RWPE2 (cell line): ENCODE measurements around the gene SHANK3.
"Not testable (repeated sequence)": the region's sequence is repeated elsewhere in the genome, so short reads cannot be mapped to it uniquely, and the experiment has no call there.

Source experiments
- ATAC-seq: fragments of 200-7000 bp; cut with Tn5 transposase; 3 replicates; pipeline ENCODE4 v1.9.1; 2021; ENCODE audit warnings: low read depth
- DNase-seq: peaks from one replicate; pipeline ENCODE4 v3.0.0-alpha.2; 2020; ENCODE audit warnings: low spot score
- H3K27ac ChIP-seq: fragments of 450-650 bp; 2 replicates; pipeline ENCODE4 v1.5.1; 2017; ENCODE audit warnings: mild to moderate bottlenecking; ENCODE audit not compliant: poor library complexity, severe bottlenecking
- H3K27me3 ChIP-seq: fragments of 250-450 bp; sonication (Bioruptor Pico); 2 replicates; pipeline ENCODE4 v1.5.1; 2021; ENCODE audit warnings: mild to moderate bottlenecking, moderate library complexity; ENCODE audit not compliant: insufficient read depth, poor library complexity, severe bottlenecking
- H3K36me3 ChIP-seq: fragments of 250-450 bp; sonication (Bioruptor Pico); 2 replicates; pipeline ENCODE4 v1.5.1; 2020; ENCODE audit warnings: low read depth, mild to moderate bottlenecking, moderate library complexity
- H3K4me1 ChIP-seq: fragments of 250-450 bp; sonication (Bioruptor Pico); 2 replicates; pipeline ENCODE4 v1.5.1; 2021; ENCODE audit warnings: mild to moderate bottlenecking, moderate library complexity; ENCODE audit not compliant: insufficient read depth, poor library complexity, severe bottlenecking
- H3K4me3 ChIP-seq: fragments of 250-450 bp; sonication (Bioruptor Pico); 2 replicates; pipeline ENCODE4 v1.5.1; 2021; ENCODE audit warnings: mild to moderate bottlenecking, moderate library complexity; ENCODE audit not compliant: severe bottlenecking
- H3K9me3 ChIP-seq: fragments of 250-450 bp; sonication (Bioruptor Pico); 2 replicates; pipeline ENCODE4 v1.5.1; 2021; ENCODE audit warnings: mild to moderate bottlenecking, moderate library complexity; ENCODE audit not compliant: severe bottlenecking
- TF ChIP-seq, protein P1 (sequence below): fragments of 450-650 bp; IDR thresholded peaks from one replicate; pipeline ENCODE4 v1.5.1; 2017; ENCODE audit warnings: mild to moderate bottlenecking, moderate library complexity; ENCODE audit not compliant: poor library complexity, severe bottlenecking

Gene SHANK3

DNA sequence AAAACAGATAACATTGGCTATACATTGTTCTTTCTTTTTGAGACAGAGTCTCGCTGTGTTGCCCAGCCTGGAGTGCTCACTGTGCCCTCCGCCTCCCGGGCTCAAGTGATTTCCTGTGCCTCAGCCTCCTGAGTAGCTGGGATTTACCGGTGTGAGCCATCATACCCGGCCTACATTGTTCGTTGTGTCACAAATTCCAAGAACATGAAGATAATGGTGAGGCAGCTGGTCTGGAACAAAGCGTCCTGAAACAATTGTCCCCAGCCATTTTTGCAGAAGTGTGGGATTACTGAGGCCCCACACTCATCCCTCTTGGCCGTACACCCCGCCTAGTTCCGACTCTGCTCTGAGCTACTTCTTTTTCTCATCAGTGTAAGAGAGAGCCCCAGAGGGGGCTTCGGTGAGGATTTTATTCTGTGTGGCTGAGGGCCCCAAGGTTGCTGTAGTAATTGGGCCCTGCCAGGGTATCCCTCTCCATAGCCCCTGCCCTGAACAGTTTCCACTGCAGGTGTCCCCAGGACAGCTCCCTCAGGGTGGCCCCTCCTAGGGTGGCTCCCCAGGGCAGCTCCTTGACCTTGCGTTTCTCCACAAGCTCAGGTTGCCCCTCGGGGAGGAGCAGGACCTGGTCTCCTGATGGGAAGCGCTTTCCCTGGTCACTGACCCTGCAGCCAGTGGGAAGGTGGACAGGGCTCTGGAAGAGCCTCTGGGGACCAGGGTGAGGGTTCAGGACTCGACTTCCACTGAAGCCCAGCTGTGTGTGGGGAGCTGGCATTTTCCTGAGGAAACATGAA, 31.6 kb upstream of the SHANK3 start:
- H3K27ac ChIP-seq: no peak overlapping the region
- ATAC-seq: no peak

DNA sequence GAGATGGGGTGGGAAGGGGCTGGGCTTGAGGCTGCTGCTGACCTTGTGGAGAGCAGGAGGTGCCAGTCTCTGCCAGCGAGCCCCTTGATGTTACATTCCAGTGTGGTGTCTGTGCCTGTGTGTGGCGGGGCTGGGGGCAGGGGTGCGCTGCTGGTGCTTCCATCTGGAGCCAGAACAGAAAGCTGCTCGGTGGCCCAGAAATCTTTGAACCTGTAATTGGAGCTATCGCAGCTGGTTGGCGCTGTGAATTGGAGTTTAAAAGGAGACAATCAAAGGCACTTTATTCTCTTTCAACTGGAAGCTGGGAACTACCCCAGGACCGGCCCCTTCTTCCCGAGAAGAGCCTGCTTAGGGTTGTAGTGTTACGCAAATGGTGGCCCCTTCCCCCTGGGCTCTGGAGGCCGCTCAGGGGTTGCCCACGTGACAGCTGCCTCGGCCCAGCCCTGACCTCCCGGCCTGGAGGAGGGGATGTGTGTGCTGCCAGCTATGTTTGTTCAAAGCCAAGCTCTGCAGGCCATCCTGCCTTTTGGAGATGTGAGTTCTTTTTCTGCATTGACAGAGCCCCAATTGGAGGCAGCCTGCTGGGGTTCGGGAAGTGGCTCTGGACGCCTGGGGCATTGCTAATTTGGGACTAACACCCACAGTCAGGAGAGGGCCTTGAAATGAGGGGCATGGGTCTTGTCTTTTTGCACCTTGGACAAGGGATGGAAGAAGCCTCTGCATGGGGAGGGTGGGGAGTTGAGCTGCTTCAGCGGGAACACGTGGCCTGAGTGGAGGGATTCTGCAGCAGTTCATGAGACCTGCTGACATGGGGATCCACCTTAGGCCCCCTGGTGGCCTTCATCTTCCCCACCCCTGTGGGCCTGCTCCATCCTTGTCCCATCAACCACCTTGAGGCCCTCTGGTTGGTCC, 30.7 kb upstream of the SHANK3 start:
- H3K27ac ChIP-seq: no peak overlapping the region

More for the DNA sequence above, 31.6 kb upstream of the SHANK3 start:
- Histone ChIP-seq H3K4me1 (no peaks in the 10 kb centered on the region), H3K36me3 (no peaks in the 10 kb centered on the region), H3K27me3 (peaks cover 16% of the 10 kb centered on the region), H3K4me3 (no peak overlapping the region), H3K9me3 (no peaks in the 10 kb centered on the region)
- DNase-seq: no peak
- TF ChIP-seq, protein P1, sequence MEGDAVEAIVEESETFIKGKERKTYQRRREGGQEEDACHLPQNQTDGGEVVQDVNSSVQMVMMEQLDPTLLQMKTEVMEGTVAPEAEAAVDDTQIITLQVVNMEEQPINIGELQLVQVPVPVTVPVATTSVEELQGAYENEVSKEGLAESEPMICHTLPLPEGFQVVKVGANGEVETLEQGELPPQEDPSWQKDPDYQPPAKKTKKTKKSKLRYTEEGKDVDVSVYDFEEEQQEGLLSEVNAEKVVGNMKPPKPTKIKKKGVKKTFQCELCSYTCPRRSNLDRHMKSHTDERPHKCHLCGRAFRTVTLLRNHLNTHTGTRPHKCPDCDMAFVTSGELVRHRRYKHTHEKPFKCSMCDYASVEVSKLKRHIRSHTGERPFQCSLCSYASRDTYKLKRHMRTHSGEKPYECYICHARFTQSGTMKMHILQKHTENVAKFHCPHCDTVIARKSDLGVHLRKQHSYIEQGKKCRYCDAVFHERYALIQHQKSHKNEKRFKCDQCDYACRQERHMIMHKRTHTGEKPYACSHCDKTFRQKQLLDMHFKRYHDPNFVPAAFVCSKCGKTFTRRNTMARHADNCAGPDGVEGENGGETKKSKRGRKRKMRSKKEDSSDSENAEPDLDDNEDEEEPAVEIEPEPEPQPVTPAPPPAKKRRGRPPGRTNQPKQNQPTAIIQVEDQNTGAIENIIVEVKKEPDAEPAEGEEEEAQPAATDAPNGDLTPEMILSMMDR: no peak

GRCh38 chr22:50643021-50643820, 29.4 kb upstream of the SHANK3 start:
- peaks cover 16% of the 10 kb centered on the region for H3K27me3 ChIP-seq
- not testable (repeated sequence) for H3K4me3 ChIP-seq, H3K36me3 ChIP-seq, ATAC-seq, H3K27ac ChIP-seq, DNase-seq, H3K4me1 ChIP-seq, H3K9me3 ChIP-seq

More for the DNA sequence above, 30.7 kb upstream of the SHANK3 start:
- DNase-seq: no peak
- TF ChIP-seq, protein P1: no peak
- H3K27me3 ChIP-seq: peaks cover 16% of the 10 kb centered on the region
- H3K9me3 ChIP-seq: no peaks in the 10 kb centered on the region
- no peaks in the 10 kb centered on the region for H3K36me3 ChIP-seq
- H3K4me1 ChIP-seq: no peaks in the 10 kb centered on the region
- no peak for ATAC-seq
- H3K4me3 ChIP-seq: no peak overlapping the region

DNA sequence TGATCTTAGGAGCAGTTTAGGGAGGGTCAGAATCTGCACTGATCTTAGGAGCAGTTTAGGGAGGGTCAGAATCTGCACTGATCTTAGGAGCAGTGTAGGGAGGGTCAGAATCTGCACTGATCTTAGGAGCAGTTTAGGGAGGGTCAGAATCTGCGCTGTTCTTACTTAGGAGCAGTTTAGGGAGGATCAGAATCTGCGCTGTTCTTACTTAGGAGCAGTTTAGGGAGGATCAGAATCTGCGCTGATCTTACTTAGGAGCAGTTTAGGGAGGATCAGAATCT, 28.9 kb upstream of the SHANK3 start:
- not testable (repeated sequence) for H3K4me3 ChIP-seq, H3K4me1 ChIP-seq, ATAC-seq, H3K9me3 ChIP-seq, H3K27ac ChIP-seq, H3K36me3 ChIP-seq, DNase-seq
- peaks cover 16% of the 10 kb centered on the region for H3K27me3 ChIP-seq

GRCh38 chr22:50653256-50653655, 19.4 kb upstream of the SHANK3 start:
- H3K4me1 ChIP-seq: peaks cover 8% of the 10 kb centered on the region
- no peak overlapping the region for H3K27ac ChIP-seq
- no peaks in the 10 kb centered on the region for H3K36me3 ChIP-seq
- H3K4me3 ChIP-seq: no peak overlapping the region
- ATAC-seq: no peak
- TF ChIP-seq, protein P1: no peak
- H3K9me3 ChIP-seq: no peaks in the 10 kb centered on the region
- DNase-seq: no peak
- no peaks in the 10 kb centered on the region for H3K27me3 ChIP-seq

- not testable (repeated sequence) for H3K36me3 ChIP-seq, H3K4me1 ChIP-seq, H3K27ac ChIP-seq, ATAC-seq, H3K9me3 ChIP-seq, H3K4me3 ChIP-seq, DNase-seq, H3K27me3 ChIP-seq
Measured at GRCh38 chr22:50654664-50655063, 18.0 kb upstream of the SHANK3 start.
